Measurements from ENCODE around the gene XCL1.

Gene XCL1

GRCh38 chr1:168605443-168605842 is 29.0 kb downstream of the XCL1 start:
- DNase-seq (ENCODE audit: low read depth): no peak

GRCh38 chr1:168606096-168606495 is 29.7 kb downstream of the XCL1 start:
- DNase-seq (ENCODE audit: low read depth): no peak

- no peak for DNase-seq (ENCODE audit: low read depth)
Measured at GRCh38 chr1:168607872-168608428, 31.5 kb downstream of the XCL1 start.

- no peak for DNase-seq (ENCODE audit: low read depth)
Measured at GRCh38 chr1:168608796-168609715, 32.7 kb downstream of the XCL1 start.

- no peak for DNase-seq (ENCODE audit: low read depth)
Measured at GRCh38 chr1:168609741-168610510, 33.5 kb downstream of the XCL1 start.

GRCh38 chr1:168613038-168613451 is 36.6 kb downstream of the XCL1 start:
- no peak for DNase-seq (ENCODE audit: low read depth)

GRCh38 chr1:168613691-168614231 is 37.4 kb downstream of the XCL1 start:
- no peak for DNase-seq (ENCODE audit: low read depth)

- DNase-seq (ENCODE audit: low read depth): no peak
Measured at GRCh38 chr1:168614235-168614634, 37.8 kb downstream of the XCL1 start.

GRCh38 chr1:168615965-168616364 is 39.6 kb downstream of the XCL1 start:
- no peak for DNase-seq (ENCODE audit: low read depth)

- no peak for DNase-seq (ENCODE audit: low read depth)
Measured at GRCh38 chr1:168617974-168618750, 41.8 kb downstream of the XCL1 start.

- DNase-seq (ENCODE audit: low read depth): no peak
Measured at GRCh38 chr1:168618886-168619285, 42.5 kb downstream of the XCL1 start.

GRCh38 chr1:168621356-168621755 is 45.0 kb downstream of the XCL1 start:
- DNase-seq (ENCODE audit: low read depth): no peak

- DNase-seq (ENCODE audit: low read depth): no peak
Measured at GRCh38 chr1:168623003-168623828, 46.8 kb downstream of the XCL1 start.

- no peak for DNase-seq (ENCODE audit: low read depth)
Measured at GRCh38 chr1:168623831-168624230, 47.4 kb downstream of the XCL1 start.

GRCh38 chr1:168626326-168626725 is 49.9 kb downstream of the XCL1 start:
- no peak for DNase-seq (ENCODE audit: low read depth)

- no peak for DNase-seq (ENCODE audit: low read depth)
Measured at GRCh38 chr1:168627370-168627769, 51.0 kb downstream of the XCL1 start.

- DNase-seq (ENCODE audit: low read depth): no peak
Measured at GRCh38 chr1:168628807-168629206, 52.4 kb downstream of the XCL1 start.

GRCh38 chr1:168629466-168629865 is 53.1 kb downstream of the XCL1 start:
- no peak for DNase-seq (ENCODE audit: low read depth)
